HG03469 (cell line): Measurements from ENCODE around the gene GALC.

ENCODE experiments used
- ATAC-seq: cut with Tn5 transposase; IDR thresholded peaks from one replicate; pipeline ENCODE4 v1.9.1; 2021; ENCODE audit warnings: mild to moderate bottlenecking, moderate library complexity, moderate number of reproducible peaks; ENCODE audit not compliant: unreplicated experiment

The GALC gene

DNA sequence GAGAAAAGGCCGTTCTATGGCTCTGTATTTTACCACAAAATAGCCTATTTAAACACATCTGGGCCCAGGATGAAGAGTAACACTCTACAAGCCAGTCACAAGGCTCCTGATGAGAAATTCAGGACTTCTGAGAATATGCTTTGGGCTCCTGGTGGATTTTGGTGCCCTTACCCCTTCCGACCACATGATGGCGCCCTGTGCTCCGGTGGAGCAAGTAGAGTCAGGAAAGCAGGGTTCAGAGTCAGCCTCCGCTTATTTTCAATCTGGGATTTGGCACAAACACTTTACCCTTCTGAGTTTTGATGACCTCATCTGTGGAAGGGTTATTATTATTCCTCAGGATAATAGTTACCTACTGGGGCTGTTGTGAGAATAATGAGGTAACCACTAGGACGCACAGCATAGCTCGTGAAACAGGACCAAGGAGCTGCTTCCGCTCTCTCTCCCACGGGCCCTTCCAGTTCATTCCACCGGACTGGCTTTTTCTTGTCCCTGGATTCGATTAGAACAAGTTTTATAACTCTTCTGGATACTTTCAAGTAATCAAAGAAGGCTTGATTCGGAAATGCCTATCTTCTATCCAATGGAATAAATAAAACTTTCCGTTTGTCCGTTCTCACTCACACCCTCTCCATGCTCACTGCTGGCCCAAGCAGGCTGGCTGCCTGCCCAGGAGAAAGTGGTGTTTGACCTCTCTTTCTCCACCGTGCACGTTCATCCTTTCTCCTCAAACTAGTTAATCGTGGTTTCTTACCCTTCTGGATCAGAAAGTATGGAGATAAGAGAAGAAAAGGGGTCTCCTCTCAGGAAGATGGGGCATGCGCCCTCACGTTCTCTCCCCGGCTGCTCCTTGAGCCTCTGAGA, 104.6 kb downstream of the GALC start:
- no peak for ATAC-seq

GRCh38 chr14:87883750-87884149, 109.2 kb downstream of the GALC start:
- ATAC-seq = no peak
